SJSA1 (cell line): Measurements from ENCODE around the gene UCN. TPM values are rescaled to one million over a fixed set of nuclear protein-coding genes. Genes with fewer than 3 reads are reported as not detected.
A peak's percentile ranks its signal among the peaks of the same experiment; 100 is the strongest.
"Not testable (repeated sequence)": the region's sequence is repeated elsewhere in the genome, so short reads cannot be mapped to it uniquely, and the experiment has no call there.

Source experiments
- DNase-seq, 2 experiments: peaks; one replicate each; pipeline ENCODE4 v3.0.0-alpha.2; 2015 to 2020; ENCODE audit warnings: low spot score in 2 of 2, low read depth in 1 of 2
- H3K27ac ChIP-seq: fragments of 250-450 bp; sonication (Bioruptor Pico); 2 replicates; pipeline ENCODE4 v1.5.1; 2020; ENCODE audit warnings: mild to moderate bottlenecking, moderate library complexity
- H3K27me3 ChIP-seq: fragments of 250-450 bp; sonication (Bioruptor Pico); replicated peaks from 2 replicates; pipeline ENCODE4 v1.5.1; 2020; ENCODE audit warnings: mild to moderate bottlenecking, moderate library complexity
- H3K36me3 ChIP-seq: fragments of 250-450 bp; sonication (Bioruptor Pico); 2 replicates; pipeline ENCODE4 v1.5.1; 2020; ENCODE audit warnings: mild to moderate bottlenecking
- H3K4me1 ChIP-seq: fragments of 250-450 bp; sonication (Bioruptor Pico); replicated peaks from 2 replicates; pipeline ENCODE4 v1.6.1; 2021; ENCODE audit warnings: mild to moderate bottlenecking
- H3K4me3 ChIP-seq: fragments of 250-450 bp; sonication (Bioruptor Pico); 2 replicates; pipeline ENCODE4 v1.5.1; 2020; ENCODE audit warnings: mild to moderate bottlenecking
- H3K9me3 ChIP-seq: fragments of 250-450 bp; sonication (Bioruptor Pico); replicated peaks from 2 replicates; pipeline ENCODE4 v1.5.1; 2020; ENCODE audit warnings: mild to moderate bottlenecking
- total RNA-seq: library from RNA; depleted of rRNA; stranded (reverse); fragments of >200 nt; shearing (Covaris generic); gene quantifications from 2 replicates; pipeline ENCODE4 v1.2.3, GENCODE V29; 2014

UCN gene
- total RNA-seq, 1 experiment from 2014 or later, result 0.21 TPM

DNA sequence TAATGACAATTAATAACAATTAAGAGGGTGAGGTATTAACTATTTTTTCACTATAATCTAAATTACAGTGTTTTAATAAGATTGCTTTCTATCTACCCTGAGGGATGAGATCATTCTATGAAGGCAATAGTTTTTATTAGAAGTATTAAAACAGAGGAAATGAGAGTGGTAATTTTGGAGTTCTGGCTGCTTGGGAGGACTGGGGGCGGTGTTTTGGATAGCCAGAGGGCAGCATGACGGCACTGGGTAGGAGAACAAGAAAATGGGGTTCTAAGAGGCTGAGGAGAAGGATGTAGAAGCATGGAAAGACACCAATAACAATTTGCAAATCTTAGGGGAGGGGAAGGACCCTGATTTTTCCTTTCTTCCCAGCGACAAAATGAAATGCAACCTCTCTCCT, 38.1 kb downstream of the UCN start:
- Histone ChIP-seq H3K4me3 (no peak overlapping the region), H3K27me3 (peaks cover 28% of the 10 kb centered on the region), H3K4me1 (peaks cover under 1% of the 10 kb centered on the region; the same call in 1 of the 2 replicates), H3K9me3 (no peaks in the 10 kb centered on the region), H3K27ac (no peak overlapping the region), H3K36me3 (no peaks in the 10 kb centered on the region)
- no peak for DNase-seq

DNA sequence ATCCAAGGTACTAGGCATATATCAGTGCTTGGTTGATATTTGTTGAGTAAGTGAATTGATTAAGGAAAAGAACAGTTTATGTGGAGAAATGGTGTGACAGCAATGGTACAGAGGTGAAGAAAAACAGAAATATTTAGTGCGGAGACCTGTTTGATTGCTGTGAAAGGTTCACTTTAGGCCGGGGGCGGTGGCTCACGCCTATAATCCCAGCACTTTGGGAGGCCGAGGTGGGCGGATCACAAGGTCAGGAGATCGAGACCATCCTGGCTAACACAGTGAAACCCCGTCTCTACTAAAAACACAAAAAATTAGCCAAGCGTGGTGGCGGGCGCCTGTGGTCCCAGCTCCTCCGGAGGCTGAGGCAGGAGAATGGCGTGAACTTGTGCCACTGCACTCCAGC, 39.9 kb downstream of the UCN start:
- not testable (repeated sequence) for DNase-seq
- H3K27me3 ChIP-seq, result peaks cover 45% of the 10 kb centered on the region

DNA sequence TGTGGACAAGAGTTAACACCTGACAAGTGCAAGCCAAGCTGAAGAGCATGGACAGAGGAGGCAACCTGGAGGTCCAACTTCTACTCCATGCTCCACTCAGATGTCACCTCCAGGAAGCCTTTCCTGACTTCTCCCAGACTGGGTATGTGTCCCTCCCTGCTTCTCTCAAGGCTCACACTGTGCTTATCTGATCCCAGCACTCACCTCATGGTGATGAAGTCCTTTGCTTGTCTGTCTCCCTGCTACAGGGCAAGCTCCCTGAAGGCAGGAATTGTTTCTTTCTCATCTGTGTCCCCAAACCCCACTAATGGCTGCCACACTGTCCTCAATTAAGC, 42.7 kb downstream of the UCN start:
- no peaks in the 10 kb centered on the region for H3K9me3 ChIP-seq
- H3K27me3 ChIP-seq, result peaks cover 68% of the 10 kb centered on the region
- H3K4me1 ChIP-seq, result peaks cover 30% of the 10 kb centered on the region
- H3K4me3 ChIP-seq, result no peak overlapping the region
- H3K27ac ChIP-seq, result no peak overlapping the region
- DNase-seq, result no peak
- no peaks in the 10 kb centered on the region for H3K36me3 ChIP-seq

More for the DNA sequence above, 39.9 kb downstream of the UCN start:
- not testable (repeated sequence) for H3K27ac ChIP-seq, H3K4me3 ChIP-seq, H3K36me3 ChIP-seq, H3K9me3 ChIP-seq
- H3K4me1 ChIP-seq, result peaks cover 16% of the 10 kb centered on the region

DNA sequence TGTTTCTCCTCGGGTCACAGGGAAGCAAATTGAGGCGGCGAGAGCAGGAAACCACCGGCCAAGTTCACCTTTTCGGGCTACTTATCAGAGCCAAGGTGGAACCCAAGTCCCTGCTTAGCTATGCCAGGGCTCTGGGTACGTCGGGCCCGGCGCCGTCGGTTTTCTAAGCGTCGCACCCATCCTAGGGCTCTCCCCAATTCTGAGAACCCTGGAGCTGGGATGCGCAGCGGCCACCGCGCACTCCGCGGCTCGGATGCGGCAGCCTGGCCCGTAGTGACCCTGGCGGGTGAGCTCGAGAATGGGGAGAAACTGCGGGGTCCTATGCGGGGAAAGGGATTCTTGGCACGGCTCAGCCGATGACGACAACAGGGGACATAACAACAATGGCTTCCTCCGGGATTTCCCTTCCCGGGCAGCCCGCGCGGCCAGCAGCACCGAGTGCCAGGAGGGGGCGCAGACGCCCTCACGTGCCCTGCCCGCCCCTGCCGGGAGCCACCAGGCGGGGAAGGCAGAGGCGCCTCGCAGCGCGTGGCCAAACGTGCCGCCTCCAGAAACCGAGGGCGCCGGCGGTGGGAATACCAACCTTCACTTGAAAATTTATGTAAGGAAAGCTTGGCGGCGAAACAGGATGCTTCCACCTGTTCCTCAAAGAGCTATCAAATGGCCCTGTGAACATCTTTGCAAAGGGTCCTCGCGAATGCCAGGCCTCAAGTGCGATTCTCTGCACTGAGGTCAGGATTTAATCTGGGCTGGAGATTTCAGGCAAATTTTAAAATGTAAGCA, 43.3 kb downstream of the UCN start:
- Histone ChIP-seq H3K27ac (no peak overlapping the region), H3K4me3 (peak overlapping the region; percentile 22), H3K4me1 (peaks cover 30% of the 10 kb centered on the region), H3K27me3 (peaks cover 70% of the 10 kb centered on the region), H3K9me3 (no peaks in the 10 kb centered on the region), H3K36me3 (no peaks in the 10 kb centered on the region)
- DNase-seq, result peak; percentile 75 to 77

DNA sequence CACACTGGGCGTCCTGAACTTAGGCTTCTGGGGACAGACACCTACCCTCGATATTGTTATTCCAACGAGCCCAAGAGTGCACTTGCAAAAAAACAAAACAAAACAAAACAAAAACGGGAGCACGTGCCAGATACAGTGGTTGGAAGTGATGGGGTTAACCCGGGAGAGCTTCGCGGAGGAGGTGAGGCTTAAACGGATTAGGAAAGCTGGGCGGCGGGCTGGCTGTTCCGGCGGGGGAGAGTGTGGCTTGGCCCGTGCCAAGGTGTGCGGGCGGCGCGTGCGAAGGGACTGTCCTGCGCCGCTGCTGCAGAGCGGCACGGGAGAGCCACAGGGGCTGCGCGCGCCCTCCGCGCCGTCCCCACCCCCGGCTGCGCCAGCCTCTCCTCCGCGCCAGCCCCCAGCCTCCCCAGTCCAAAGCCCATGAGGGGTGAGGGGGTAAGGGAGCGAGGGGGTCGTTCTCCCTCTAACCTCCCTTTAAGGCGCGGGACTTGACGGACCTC, 43.9 kb downstream of the UCN start:
- Histone ChIP-seq H3K27ac (no peak overlapping the region), H3K36me3 (no peaks in the 10 kb centered on the region), H3K27me3 (peaks cover 73% of the 10 kb centered on the region), H3K4me1 (peaks cover 30% of the 10 kb centered on the region), H3K4me3 (peak overlapping the region; percentile 22), H3K9me3 (no peaks in the 10 kb centered on the region)
- no peak for DNase-seq

DNA sequence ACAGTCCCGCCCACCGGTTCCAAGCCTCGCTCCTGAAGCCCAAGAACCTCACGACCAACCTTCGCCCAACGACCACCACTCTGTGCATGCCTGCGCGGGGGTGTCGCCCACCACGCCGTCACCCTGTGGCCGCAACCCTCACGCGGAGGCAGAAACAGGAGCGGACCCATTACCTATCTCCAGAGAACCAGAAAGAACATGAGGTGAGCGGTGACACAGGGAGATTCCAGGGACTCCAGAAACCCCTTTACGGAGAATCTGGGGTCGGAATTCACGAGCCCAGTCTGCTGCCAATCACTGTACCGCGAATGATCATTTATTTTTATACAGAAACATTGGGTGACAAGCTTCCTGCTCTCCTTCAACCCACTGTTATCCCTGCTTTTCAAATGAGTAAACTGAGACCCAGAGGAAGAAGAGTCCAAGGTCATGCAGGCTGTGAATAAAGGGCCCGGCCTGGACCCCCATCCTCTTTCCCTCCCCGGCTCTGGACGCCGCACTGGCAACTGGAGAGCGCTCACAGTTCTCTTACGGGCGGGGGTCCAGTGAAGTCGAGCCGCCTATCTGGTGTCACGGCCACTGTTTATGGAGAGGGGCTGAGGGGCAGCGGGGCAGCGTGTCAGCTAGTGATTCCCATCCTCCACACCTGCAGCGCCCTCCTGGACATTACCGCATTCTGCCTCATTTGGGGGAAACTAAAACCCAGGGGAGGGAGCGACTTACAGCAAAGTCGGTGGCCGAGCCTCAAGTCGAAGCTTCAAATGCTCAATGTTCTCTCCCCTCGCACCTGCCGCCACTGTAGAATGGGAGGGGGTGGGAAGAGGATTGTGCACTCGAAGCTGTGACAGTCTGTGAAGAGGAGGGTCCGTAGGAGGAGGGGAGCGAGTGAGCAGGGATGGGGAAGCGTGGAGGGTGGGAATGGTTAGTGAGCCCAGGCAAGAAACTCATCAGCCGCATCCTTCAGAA, 44.7 kb downstream of the UCN start:
- peaks cover 71% of the 10 kb centered on the region for H3K27me3 ChIP-seq
- peaks cover 30% of the 10 kb centered on the region for H3K4me1 ChIP-seq
- H3K4me3 ChIP-seq, result no peak overlapping the region
- DNase-seq, result no peak
- H3K36me3 ChIP-seq, result no peaks in the 10 kb centered on the region
- H3K9me3 ChIP-seq, result no peaks in the 10 kb centered on the region
- no peak overlapping the region for H3K27ac ChIP-seq

DNA sequence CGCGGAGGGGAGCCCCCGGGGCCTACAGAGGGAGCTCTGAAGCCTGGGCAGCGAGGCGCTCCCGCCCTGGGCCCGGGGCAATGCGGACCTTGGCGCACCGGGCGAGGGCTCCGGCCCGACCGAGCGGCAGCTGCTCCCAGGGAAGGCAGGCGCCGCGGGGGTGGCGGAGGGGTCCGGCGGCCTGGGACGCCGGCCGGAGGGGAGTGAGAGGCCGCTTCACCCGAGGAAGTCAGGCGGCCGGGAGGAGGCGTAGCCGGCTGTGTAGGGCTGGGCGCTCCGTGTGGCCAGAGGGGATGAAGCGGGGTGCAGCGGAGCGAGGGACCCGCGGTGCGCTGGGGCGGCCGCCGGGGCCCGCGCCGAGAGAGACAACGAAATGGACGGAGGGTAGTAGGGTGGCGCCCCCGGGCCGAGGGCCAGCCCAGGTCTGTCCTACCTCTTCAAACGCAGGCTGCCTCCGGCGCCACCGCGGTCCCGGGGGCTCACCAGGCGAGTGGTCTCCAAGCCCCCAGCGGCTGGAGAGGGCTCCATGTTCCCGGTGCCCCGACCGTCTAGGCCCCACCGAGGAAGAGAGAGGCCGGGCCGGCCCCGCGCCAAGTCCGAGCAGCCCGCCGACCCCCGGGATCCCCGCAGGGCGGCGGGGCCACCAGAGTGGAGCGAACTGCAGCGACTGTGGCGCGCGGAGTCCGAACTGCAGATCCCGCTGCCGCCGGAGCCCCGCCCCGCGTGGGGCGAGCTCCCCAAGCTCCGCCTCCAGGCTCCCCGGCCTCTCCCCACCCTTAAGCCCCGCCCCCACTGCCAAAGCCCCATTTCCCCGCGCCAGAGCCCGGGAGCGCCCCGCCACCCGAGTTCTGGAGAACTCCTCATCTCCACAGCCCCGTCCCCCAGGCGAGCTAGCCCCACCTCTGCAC, 45.6 kb downstream of the UCN start, which contains the start of gene SLC30A3:
Gene SLC30A3, minus strand, starts transcription at position 669 of the 908 bp plus-strand sequence. Its CDS starts 141 bp downstream, at position 528.
- peaks cover 72% of the 10 kb centered on the region for H3K27me3 ChIP-seq
- no peaks in the 10 kb centered on the region for H3K36me3 ChIP-seq
- H3K27ac ChIP-seq, result no peak within 1 kb of the TSS
- H3K9me3 ChIP-seq, result no peaks in the 10 kb centered on the region
- H3K4me3 ChIP-seq, result peak within 1 kb of the TSS; percentile 29
- H3K4me1 ChIP-seq, result peaks cover 30% of the 10 kb centered on the region
- DNase-seq, result peak in 1 of 2 experiments; percentile 36

DNA sequence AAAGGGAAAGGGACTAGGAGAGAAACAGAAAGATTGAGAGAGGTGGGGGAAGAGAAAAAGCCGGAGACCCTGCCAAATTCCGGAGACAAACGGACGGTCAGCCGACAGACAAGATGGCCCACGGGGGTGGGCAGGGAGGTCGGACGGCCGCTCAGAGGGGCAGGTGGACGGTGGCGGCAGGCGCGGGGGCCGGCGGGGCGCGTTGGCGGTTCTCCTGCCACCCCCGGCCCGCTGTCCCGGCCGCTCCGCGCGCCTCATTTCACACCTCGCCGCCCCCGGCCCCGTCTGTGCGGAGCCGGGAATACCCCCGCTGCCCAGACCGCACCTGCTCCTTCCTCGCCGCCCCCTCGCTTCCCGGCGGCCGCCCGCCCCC, 46.3 kb downstream of the UCN start:
- H3K9me3 ChIP-seq, result no peaks in the 10 kb centered on the region
- peaks cover 30% of the 10 kb centered on the region for H3K4me1 ChIP-seq
- H3K27ac ChIP-seq, result no peak overlapping the region
- no peak overlapping the region for H3K4me3 ChIP-seq
- peaks cover 72% of the 10 kb centered on the region for H3K27me3 ChIP-seq
- H3K36me3 ChIP-seq, result no peaks in the 10 kb centered on the region
- no peak for DNase-seq

DNA sequence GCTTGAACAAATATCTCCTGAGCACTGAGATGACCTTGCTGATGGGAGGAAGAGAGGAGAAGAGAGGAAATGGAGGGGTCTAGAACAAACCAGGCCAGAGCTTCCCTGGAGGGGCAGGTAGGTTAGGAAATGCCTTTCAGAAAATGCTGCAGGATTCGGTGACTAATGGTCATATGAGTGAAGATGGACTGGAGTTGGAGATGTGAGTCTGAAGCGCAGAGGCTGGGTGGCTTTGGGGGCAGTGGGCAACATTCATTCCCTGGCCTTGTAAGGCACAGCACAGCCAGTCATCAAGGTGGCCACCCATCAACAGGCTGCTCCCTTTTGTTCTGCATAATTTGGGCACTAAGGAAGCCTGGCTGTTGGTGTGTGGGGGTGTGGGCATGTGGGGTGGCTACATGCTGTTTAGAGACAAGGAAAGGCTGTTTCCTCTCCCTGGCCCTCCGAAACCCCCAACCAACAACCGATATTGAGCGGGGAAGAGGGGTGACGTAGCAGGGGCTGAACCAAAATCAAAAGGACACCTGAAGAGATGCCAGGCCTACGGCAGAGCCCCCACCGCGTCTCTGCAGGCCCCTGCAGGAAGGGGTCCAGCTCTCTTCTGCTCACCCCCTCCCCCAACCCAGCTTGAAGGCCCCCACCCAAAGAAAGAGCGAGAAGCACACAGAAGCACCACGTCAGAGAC, 46.9 kb downstream of the UCN start:
- Histone ChIP-seq H3K27ac (no peak overlapping the region), H3K36me3 (no peaks in the 10 kb centered on the region), H3K4me1 (peaks cover 30% of the 10 kb centered on the region), H3K27me3 (peaks cover 71% of the 10 kb centered on the region), H3K9me3 (no peaks in the 10 kb centered on the region), H3K4me3 (no peak overlapping the region)
- no peak for DNase-seq

DNA sequence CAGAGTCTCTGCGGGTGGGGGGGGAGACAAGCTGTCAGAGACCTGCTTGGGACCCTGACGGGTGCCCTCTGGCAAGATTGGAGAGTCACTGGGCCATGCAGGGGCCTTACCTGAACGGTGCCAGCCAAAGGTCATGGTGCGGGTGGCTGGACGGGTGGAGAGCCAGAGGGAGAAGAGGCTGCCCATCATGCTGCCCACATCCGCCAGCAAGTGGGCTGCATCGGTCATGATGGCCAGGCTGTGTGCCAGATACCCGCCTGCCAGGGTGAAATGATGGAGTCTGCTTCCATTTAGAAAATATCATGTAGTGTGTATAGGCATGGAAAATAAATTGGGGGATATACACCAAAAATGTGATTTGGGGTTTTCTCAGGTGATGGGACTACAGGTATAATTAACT, 50.2 kb downstream of the UCN start:
- peaks cover 46% of the 10 kb centered on the region for H3K27me3 ChIP-seq
- no peaks in the 10 kb centered on the region for H3K36me3 ChIP-seq
- H3K4me1 ChIP-seq, result peaks cover 11% of the 10 kb centered on the region
- H3K9me3 ChIP-seq, result no peaks in the 10 kb centered on the region
- DNase-seq, result no peak
- no peak overlapping the region for H3K4me3 ChIP-seq
- no peak overlapping the region for H3K27ac ChIP-seq
